Measurements from ENCODE around the gene BEX3.
"Not testable (repeated sequence)": the region's sequence is repeated elsewhere in the genome, so short reads cannot be mapped to it uniquely, and the experiment has no call there.

The BEX3 gene

DNA sequence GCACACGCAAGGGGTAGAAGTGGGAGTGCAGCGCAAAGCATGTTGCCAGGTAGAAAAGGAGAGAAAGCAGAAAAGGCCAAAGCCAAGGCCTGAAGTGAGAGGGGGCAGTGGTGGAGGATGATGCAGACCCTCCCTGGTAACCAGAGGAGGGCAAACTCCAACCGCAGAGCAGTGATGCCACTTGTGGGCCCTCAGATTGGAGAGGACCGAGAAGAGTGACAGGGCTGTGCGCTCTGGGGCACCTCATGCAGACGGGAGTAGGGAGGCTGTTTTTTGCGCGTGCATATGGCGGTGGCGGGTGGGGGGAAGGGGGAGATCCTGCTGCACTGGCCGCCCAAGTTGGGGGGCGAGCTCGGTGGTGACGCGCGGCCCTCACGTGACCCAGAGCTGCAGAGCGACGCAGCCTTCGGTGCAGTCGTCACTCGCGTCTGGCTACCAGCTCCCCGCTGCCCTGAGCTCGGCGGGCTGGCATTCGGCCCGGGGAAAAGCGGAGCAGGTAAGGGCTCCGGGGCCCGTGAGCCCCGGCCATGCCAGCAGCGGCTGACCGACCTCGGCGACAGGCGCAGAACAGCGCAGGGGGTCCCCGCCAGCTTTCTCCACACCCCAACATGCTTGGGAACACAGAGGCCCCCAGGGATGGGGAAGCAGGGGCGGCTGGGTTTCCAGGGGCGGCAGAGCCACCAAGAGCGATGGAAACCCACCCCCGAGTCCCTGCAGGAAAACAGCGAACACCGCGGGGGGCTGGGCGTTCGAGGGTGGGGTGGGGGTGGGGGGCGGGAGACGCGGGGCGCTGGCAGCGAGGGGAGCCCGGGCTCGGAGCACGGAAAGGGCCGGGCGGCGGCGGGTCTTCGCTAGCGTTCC is at the start of gene BEX3:
Gene BEX3 (plus strand): TSS at position 421 of the 861 bp plus-strand sequence. CDS start 984 bp downstream, outside the sequence.
- peak; percentile 17 to 28 for DNase-seq (ENCODE audit: low read depth in 2 of 2)

DNA sequence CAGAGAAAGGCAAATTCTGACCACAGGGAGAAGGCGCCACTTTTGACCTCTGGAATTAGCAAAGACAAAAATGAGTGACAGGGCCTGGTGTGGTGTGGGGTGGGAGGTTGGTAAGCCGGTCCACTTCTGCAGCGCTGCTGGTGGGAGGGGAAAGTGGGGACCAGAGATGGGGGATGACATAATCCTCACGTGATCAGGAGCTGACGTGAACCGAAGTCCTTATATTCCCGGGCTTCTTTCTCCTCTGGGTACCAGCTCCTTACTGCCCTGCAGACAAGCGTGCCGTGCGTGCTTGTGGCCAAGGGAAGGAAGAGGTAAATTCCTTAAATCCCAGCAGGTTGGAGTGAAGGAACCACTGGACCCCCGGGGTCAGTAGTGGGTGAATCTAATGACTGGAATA is 46.3 kb upstream of the BEX3 start, which contains the start of gene TCEAL7:
Gene TCEAL7 (plus strand): TSS at position 249 of the 400 bp plus-strand sequence. CDS start 1,165 bp downstream, outside the sequence.
- DNase-seq (ENCODE audit: low read depth in 2 of 2), result peak; percentile 6 to 9

GRCh38 chrX:103330681-103331288 is 45.6 kb upstream of the BEX3 start:
- DNase-seq (ENCODE audit: low read depth in 2 of 2), result peak; percentile 3 to 5

DNA sequence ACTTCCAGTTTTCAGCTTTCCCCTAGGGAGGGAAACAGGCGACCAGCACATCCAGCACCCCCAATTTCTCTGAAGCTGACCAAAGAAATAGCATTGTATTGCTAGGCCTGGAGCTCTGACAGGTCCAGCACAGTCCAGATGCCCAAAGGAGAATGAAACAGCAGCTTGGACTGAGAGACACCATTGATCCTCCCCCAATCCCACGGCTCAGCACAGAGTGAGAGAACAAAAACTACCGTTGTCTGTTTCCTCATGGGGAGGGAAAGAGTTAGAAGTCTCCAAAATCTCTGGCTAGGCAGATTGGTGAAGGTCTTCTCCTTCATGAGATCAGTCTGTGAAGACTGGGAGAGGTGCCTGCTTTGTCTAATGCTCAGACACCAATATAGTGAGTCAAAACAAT is 37.7 kb upstream of the BEX3 start:
- no peak for DNase-seq (ENCODE audit: low read depth in 2 of 2)

DNA sequence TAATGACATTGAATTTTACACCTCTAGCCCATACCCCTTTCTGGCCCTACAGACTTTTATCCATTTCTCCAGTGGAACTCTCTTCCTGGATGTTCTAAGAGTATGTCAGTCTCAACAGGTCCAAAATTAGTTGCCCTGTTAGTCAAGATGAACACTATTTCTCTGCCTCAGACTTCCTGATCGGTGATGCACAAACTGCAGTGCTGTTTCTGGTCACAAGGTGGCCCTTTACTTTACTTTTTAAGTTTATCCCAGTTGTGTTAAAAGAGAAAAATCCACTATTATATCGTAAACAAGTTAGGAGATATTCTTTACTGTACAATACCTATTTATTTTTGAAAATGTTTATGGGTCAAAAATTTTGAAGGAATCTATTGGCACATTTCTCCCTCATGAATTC is 33.2 kb upstream of the BEX3 start:
- DNase-seq (ENCODE audit: low read depth in 2 of 2), result no peak

DNA sequence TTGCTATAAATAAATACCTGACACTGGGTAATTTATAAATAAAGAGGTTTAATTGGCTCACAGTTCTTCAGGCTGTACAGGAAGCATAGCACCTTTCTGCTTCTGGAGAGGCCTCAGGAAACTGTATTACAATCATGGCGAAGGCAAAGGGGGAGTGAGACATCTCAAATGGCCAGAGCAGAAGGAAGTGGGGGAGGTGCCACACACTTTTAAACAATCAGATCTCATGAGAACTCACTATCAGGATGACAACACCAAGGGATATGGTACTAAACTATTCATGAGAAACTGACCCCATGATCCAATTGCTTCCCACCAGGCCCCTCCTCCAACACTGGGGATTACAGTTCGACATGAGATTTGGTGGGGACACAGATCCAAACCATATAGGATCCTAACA is 31.7 kb upstream of the BEX3 start:
- no peak for DNase-seq (ENCODE audit: low read depth in 2 of 2)

DNA sequence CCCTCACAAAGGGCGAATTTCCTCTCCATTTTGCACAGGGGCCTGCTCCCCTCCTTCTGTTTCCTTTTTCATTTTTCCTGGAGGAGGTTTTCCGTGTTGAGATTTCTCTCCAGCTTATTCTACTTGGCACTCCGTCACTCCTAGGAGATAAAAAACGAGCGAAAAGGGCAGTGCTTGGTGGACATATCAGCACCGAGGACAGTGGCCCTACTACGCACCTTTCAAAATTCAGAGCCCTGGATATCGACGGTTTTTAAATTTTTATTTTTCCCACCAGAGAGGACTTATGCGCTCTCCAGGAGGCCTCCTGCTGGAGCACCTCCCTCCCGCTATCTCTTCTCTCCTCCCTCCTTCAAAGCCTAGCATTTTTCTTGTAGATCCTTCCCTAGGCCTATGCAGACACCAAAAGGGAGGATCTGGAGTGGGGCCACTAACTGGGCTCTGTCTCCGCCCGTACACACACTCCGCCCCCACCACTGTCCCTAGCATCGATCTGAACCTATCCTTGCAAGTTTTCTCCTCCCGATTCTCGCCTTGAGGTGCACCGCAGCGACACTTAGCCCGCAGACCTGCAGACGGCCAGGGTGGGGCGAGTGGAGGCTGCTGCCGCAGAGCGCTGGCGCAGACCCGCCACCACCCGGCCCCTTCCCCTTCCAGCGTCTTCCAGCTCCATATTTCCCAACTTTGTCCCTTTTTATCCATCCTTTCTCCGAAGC is 28.5 kb upstream of the BEX3 start:
- no peak for DNase-seq (ENCODE audit: low read depth in 2 of 2)

- DNase-seq (ENCODE audit: low read depth in 2 of 2), result peak; percentile 51 to 54
These were observed 20.1 kb upstream of the BEX3 start, which contains the start of gene TCEAL9 for GRCh38 chrX:103356130-103356798. Gene TCEAL9, plus strand, starts transcription at chrX:103356506. Its CDS starts 1,179 bp downstream, at chrX:103357685.

DNA sequence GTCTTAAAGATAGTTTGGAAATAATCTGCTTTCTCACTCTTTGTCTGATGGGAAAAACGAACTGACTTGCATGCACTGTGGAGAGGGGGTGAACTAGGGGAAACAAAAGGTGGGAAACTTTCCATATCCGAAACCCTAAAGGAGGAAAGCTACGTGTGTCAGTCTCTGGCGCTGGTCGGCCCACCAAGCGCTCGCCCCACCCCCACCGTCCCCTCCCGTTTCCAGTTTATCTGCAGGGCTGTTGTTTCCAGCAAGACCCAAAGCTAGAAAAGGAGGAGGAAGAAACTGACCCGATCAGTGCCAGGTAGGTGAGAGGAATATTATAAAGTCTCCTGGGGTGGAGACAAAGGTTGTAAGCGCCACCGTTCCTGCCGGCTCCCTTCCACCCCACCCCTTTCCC is 19.5 kb upstream of the BEX3 start:
- no peak for DNase-seq (ENCODE audit: low read depth in 2 of 2)

GRCh38 chrX:103357871-103358270 is 18.5 kb upstream of the BEX3 start:
- DNase-seq (ENCODE audit: low read depth in 2 of 2), result no peak

- DNase-seq (ENCODE audit: low read depth in 2 of 2), result not testable (repeated sequence)
These were observed 16.7 kb upstream of the BEX3 start for GRCh38 chrX:103359605-103360004.

GRCh38 chrX:103360092-103360491 is 16.2 kb upstream of the BEX3 start:
- no peak for DNase-seq (ENCODE audit: low read depth in 2 of 2)

DNA sequence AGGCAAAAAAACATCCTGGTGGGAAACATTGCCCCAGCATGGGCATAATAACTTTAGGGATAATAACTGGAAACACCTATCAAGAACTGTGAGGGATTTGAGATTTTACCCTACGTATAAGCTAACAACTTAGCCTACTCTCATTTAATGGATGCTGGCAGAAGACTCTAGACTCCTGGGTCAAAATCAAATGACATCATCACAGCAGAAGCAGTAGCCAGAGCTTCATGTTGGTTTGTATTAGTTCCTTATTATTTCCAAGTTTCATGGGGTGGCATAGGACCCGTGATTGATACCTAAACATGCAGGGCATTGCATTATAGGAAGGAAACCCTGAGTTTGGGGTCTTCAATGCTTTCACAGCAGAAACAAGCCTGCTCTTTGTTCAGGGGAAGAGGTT is 15.4 kb upstream of the BEX3 start:
- no peak for DNase-seq (ENCODE audit: low read depth in 2 of 2)

- no peak for DNase-seq (ENCODE audit: low read depth in 2 of 2)
These were observed 14.5 kb upstream of the BEX3 start for GRCh38 chrX:103361798-103362197.

- DNase-seq (ENCODE audit: low read depth in 2 of 2), result no peak
These were observed 13.9 kb upstream of the BEX3 start for GRCh38 chrX:103362474-103362873.

GRCh38 chrX:103363046-103363445 is 13.3 kb upstream of the BEX3 start:
- no peak for DNase-seq (ENCODE audit: low read depth in 2 of 2)

DNA sequence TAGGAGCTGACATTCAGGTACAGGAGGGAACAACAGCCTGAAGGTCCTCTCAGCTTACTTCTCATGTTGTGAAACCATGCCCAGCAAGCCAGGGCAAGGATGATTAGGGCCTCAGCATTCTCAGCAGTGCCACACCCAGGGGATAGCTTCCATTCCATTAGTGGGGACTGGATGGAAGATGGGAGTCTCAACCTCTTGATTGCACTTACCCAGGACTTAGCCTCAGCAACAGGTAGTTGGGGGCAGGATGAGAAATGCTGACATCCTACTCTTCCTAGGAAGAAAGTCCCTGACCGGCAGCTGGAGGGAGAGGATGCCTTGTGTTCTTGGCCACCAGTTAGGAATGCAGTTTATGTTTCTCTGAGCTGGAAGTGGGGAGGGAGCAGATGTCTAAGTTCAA is 8.8 kb upstream of the BEX3 start:
- DNase-seq (ENCODE audit: low read depth in 2 of 2), result no peak

- no peak for DNase-seq (ENCODE audit: low read depth in 2 of 2)
These were observed 6.9 kb upstream of the BEX3 start for GRCh38 chrX:103369479-103369878.

GRCh38 chrX:103372886-103373285 is 3.5 kb upstream of the BEX3 start:
- DNase-seq (ENCODE audit: low read depth in 2 of 2), result no peak

DNA sequence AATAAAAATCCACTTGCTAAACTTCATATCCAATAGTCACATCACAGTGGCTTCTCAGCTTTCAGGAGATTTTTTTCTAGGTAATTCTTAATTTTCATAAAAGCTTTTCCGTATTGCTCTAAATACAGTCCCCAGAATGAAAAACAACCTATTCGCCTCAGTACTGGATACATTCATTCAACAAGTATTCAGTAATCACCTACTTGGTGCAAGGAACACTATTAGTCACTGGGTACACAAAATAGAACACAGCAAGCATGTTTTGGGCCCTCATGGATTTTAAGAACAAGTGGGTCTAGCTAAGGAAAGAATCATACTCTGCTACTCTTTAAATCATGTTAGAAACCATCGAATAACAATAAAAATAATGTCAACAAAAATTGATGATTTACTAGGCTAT is 2.8 kb upstream of the BEX3 start:
- no peak for DNase-seq (ENCODE audit: low read depth in 2 of 2)

DNA sequence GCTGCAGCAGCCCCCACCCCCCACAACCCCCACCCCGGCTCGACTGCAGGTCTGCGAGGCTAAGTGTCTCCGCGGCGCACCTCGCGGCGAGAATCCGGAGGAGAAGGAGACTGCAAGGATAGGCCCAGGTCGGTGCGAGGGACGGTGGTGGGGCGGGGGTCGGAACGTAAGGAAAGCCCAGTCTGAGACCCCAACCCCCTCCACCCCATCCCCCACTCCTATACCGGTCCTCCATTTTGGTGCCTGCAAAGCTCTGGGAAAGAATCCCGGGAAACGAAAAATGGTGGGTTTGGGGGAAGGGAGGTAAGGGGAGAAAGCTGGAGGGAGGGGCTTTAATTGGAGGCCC is 614 bp downstream of the BEX3 start:
- no peak for DNase-seq (ENCODE audit: low read depth in 2 of 2)

DNA sequence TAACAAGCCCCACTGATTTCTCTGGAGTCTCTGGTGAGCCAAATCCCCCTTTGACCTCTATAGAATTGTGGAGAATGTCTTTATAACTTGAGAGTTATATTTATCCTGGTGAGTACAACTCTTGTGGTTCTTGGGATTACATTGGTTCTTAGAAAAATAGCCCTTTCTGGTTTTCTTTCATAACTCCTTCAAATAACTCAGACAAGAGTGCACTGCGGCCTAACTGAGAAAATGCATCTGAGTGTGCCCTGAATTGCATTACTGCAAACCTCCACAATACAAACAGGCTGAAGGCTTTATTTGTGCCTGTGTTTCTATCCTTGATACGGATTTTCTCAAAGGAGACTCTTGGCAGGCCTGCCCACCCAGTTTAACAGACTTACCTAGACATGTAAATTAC is 2.7 kb downstream of the BEX3 start:
- DNase-seq (ENCODE audit: low read depth in 2 of 2), result no peak
